Measurements from ENCODE around the gene SIPA1L3. TPM values are rescaled to one million over a fixed set of nuclear protein-coding genes. Genes with fewer than 3 reads are reported as not detected.

The SIPA1L3 gene
- polyA plus RNA-seq, 1 of the 3 experiments (the other 2 are of a cell fraction), result 11.6 TPM

DNA sequence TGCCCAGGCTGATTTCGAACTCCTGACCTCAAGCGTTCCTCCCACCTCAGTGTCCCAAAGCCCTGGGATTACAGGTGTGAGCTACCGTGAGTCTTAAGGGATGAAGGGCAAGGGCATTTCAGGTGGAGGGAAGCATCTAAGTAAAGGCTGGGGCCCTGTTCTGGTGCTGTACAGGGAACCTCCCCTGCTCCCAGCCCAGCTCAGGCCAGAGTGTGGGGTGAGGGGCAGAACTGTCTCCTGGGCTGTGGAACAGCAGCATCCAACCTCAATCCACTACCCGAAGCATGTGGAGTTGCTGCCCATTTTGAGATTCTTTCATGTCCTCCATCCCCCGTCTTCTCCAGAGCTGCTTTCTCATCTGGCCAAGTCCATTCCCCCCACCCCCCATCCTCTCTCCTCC is 105.3 kb downstream of the SIPA1L3 start:
- Histone ChIP-seq H3K9me3 (no peaks in the 10 kb centered on the region), H3K79me2 (ENCODE audit: insufficient read depth) (peaks cover 50% of the 10 kb centered on the region), H3K4me2 (no peak overlapping the region), H2AFZ (ENCODE audit: low read depth) (no peak overlapping the region), H3K27ac (ENCODE audit: low read depth in 2 of 2, low read length in 1 of 2) (no peak overlapping the region), H3K27me3 (ENCODE audit: insufficient read depth) (no peaks in the 10 kb centered on the region), H4K20me1 (ENCODE audit: insufficient read depth) (no peaks in the 10 kb centered on the region), H3F3A (replicated peaks; ENCODE audit: insufficient read depth) (peaks cover 3% of the 10 kb centered on the region), H3K4me1 (ENCODE audit: control insufficient read depth in 1 of 2, insufficient read depth in 2 of 2, low read depth in 1 of 2, low read length in 1 of 2) (no peaks in the 10 kb centered on the region; a peak in 1 of 4 replicates), H3K9me2 (no peaks in the 10 kb centered on the region), H3K9ac (no peak overlapping the region), H3K4me3 (ENCODE audit: low read depth in 2 of 2, low read length in 1 of 2) (no peak overlapping the region), H3K36me3 (replicated peaks in 1 of 2; ENCODE audit: control insufficient read depth in 1 of 2, insufficient read depth in 2 of 2, low read length in 1 of 2) (peaks cover 0 to 3% of the 10 kb centered on the region in 2 experiments)
- 76% methylated on average over 5 of the region's 5 CpGs for WGBS (ENCODE audit: low lambda C conversion rate)
- POLR2A ChIA-PET, result interaction anchor here (1.2 to 1.7 kb wide), 2 partner anchors 7 to 9 kb away, joined by 5 to 7 read pairs; no protein-coding TSS in a partner anchor
- TF ChIP-seq FOXJ3 (CRISPR knock-in tag; IDR thresholded peaks at IDR 0.05) (no peak), GABPA (IDR thresholded peaks at IDR 0.05; ENCODE audit: low read depth) (no peak), FOXM1 (IDR thresholded peaks at IDR 0.05; ENCODE audit: low read depth) (no peak), EP300 (IDR thresholded peaks at IDR 0.05; ENCODE audit: borderline replicate concordance in 1 of 2, low read depth in 1 of 2, low read length in 1 of 2) (no peak)
- no peak for DNase-seq
- CTCF ChIA-PET, result interaction anchor here (1.0 kb wide), 1 partner anchor 83 kb away, joined by 3 read pairs; no protein-coding TSS in a partner anchor

DNA sequence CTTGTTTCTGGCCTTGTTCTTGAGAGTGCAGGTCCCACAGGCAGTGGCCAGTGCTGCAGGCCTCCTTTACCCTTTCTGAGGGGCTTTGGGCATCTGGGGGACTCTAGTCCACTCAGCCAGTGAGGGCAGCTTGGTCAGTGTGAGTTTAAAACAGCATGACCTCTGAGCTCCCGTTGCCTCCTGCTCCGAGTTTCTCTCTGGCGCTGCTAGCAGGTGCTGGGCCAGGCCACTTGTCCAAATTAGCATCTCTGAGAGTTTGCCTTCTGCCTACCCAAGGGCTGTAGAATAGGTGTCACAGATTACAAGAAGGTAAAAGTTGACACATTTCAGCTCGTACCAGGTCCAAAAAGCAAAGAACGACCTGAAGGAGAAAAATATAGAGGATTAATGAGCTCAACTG is 105.9 kb downstream of the SIPA1L3 start:
- Histone ChIP-seq H3K9ac (no peak overlapping the region), H3K79me2 (ENCODE audit: insufficient read depth) (peaks cover 53% of the 10 kb centered on the region), H3F3A (replicated peaks; ENCODE audit: insufficient read depth) (peaks cover 3% of the 10 kb centered on the region), H4K20me1 (ENCODE audit: insufficient read depth) (no peaks in the 10 kb centered on the region), H3K9me3 (no peaks in the 10 kb centered on the region), H3K9me2 (no peaks in the 10 kb centered on the region), H3K27me3 (ENCODE audit: insufficient read depth) (no peaks in the 10 kb centered on the region), H2AFZ (ENCODE audit: low read depth) (no peak overlapping the region), H3K36me3 (replicated peaks in 1 of 2; ENCODE audit: control insufficient read depth in 1 of 2, insufficient read depth in 2 of 2, low read length in 1 of 2) (peaks cover 0 to 3% of the 10 kb centered on the region in 2 experiments), H3K4me3 (ENCODE audit: low read depth in 2 of 2, low read length in 1 of 2) (no peak overlapping the region), H3K4me1 (ENCODE audit: control insufficient read depth in 1 of 2, insufficient read depth in 2 of 2, low read depth in 1 of 2, low read length in 1 of 2) (no peaks in the 10 kb centered on the region; a peak in 1 of 4 replicates), H3K27ac (ENCODE audit: low read depth in 2 of 2, low read length in 1 of 2) (no peak overlapping the region), H3K4me2 (no peak overlapping the region)
- CTCF ChIA-PET, result interaction anchor here (0.6 to 1.1 kb wide), 3 partner anchors 10 to 221 kb away, joined by 3 read pairs; no protein-coding TSS in a partner anchor
- TF ChIP-seq, protein P1, sequence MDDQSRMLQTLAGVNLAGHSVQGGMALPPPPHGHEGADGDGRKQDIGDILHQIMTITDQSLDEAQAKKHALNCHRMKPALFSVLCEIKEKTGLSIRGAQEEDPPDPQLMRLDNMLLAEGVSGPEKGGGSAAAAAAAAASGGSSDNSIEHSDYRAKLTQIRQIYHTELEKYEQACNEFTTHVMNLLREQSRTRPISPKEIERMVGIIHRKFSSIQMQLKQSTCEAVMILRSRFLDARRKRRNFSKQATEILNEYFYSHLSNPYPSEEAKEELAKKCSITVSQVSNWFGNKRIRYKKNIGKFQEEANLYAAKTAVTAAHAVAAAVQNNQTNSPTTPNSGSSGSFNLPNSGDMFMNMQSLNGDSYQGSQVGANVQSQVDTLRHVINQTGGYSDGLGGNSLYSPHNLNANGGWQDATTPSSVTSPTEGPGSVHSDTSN (IDR thresholded peaks at IDR 0.05), result no peak
- no peak for TF ChIP-seq JUND (IDR thresholded peaks at IDR 0.05)
- TF ChIP-seq, protein P2, sequence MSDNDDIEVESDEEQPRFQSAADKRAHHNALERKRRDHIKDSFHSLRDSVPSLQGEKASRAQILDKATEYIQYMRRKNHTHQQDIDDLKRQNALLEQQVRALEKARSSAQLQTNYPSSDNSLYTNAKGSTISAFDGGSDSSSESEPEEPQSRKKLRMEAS (IDR thresholded peaks at IDR 0.05; ENCODE audit: low read depth), result no peak
- no peak for TF ChIP-seq FOXM1 (IDR thresholded peaks at IDR 0.05; ENCODE audit: low read depth)
- TF ChIP-seq POLR2AphosphoS5 (IDR thresholded peaks at IDR 0.05; ENCODE audit: low read depth, low read length), result no peak
- TF ChIP-seq EZH2phosphoT487 (IDR thresholded peaks at IDR 0.05; ENCODE audit: borderline replicate concordance, low read depth), result no peak
- TF ChIP-seq, protein P3, sequence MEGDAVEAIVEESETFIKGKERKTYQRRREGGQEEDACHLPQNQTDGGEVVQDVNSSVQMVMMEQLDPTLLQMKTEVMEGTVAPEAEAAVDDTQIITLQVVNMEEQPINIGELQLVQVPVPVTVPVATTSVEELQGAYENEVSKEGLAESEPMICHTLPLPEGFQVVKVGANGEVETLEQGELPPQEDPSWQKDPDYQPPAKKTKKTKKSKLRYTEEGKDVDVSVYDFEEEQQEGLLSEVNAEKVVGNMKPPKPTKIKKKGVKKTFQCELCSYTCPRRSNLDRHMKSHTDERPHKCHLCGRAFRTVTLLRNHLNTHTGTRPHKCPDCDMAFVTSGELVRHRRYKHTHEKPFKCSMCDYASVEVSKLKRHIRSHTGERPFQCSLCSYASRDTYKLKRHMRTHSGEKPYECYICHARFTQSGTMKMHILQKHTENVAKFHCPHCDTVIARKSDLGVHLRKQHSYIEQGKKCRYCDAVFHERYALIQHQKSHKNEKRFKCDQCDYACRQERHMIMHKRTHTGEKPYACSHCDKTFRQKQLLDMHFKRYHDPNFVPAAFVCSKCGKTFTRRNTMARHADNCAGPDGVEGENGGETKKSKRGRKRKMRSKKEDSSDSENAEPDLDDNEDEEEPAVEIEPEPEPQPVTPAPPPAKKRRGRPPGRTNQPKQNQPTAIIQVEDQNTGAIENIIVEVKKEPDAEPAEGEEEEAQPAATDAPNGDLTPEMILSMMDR (IDR thresholded peaks at IDR 0.05), result no peak
- TF ChIP-seq TAF1 (IDR thresholded peaks at IDR 0.05; ENCODE audit: borderline replicate concordance, low read depth, low read length), result no peak
- TF ChIP-seq NRF1 (IDR thresholded peaks at IDR 0.05; ENCODE audit: low read depth, low read length), result no peak
- no peak for TF ChIP-seq MEF2A (IDR thresholded peaks at IDR 0.05; ENCODE audit: borderline replicate concordance, low read depth)
- TF ChIP-seq GATA2 (CRISPR knock-in tag; IDR thresholded peaks at IDR 0.05), result no peak
- no peak for TF ChIP-seq FOSL2 (IDR thresholded peaks at IDR 0.05; ENCODE audit: borderline replicate concordance, low read depth)
- no peak for TF ChIP-seq TEAD4 (IDR thresholded peaks at IDR 0.05; ENCODE audit: borderline replicate concordance, insufficient read depth)
- no peak for TF ChIP-seq RCOR1 (IDR thresholded peaks at IDR 0.05; ENCODE audit: low read length)
- WGBS (ENCODE audit: low lambda C conversion rate), result 89% methylated on average over 5 of the region's 5 CpGs
- POLR2A ChIA-PET, result interaction anchor here (0.5 to 1.7 kb wide), 3 partner anchors 8 to 301 kb away, joined by 3 to 7 read pairs (median 5); no protein-coding TSS in a partner anchor
- DNase-seq, result no peak

Data from SK-N-SH (cell line).